ENCODE results near the gene AOAH.
"Not testable (repeated sequence)": the region's sequence is repeated elsewhere in the genome, so short reads cannot be mapped to it uniquely, and the experiment has no call there.

DNA sequence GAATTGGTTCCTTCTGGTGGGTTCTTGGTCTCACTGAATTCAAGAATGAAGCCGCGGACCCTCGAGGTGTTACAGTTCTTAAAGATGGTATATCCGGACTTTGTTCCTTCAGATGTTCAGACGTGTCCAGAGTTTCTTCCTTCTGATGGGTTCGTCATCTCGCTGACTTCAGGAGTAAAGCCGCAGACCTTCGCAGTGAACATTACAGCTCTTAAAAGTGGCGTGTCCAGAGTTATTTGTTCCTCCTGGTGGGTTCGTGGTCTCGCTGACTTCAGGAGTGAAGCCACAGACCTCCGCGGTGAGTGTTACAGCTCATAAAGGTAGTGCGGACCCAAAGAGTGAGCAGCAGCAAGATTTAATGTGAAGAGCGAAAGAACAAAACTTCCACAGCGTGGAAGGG is 220.1 kb downstream of the AOAH start:
- TF ChIP-seq EZH2phosphoT487 (IDR thresholded peaks at IDR 0.05; ENCODE audit: insufficient read depth, low read depth); EZH2 (IDR thresholded peaks at IDR 0.05; ENCODE audit: insufficient read depth, poor library complexity, severe bottlenecking): not testable (repeated sequence)

Data from GM23248 (cell line).